Measurements from ENCODE around the gene NCKAP5.

DNA sequence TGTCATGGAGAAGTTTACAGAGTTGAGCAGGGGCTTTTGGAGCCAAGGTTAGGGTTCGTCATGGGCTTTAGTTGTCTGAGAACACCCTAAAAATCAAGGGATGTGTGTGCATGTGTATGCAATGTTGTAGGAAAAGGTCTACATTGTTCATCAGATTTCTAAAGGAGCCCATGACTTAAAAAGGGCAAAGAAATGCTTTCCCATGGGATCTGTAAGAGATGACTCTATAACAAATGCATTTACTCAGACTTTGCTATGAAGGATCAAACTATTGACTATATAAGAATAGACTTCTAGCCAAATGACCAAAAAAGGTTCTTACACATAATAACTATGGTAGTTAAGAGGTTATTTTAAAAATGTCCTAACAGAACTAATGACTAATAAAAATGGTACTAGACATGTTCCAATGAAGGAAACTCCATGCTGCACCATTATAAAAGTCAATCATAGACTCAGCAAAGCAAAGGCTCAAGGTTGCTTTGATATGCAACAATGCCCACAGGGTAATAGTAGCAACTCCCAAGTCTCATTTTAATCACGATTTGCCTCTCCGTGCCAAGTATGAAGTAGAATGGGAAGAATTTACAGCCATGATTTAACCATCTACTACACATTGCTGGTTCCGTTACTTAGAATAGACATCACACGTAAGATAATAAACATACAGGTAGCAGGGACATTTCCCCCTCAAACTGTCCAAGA, 158.5 kb downstream of the NCKAP5 start:
- TF ChIP-seq CREB1 (IDR thresholded peaks at IDR 0.05) (no peak), YY1 (IDR thresholded peaks at IDR 0.05; ENCODE audit: low read depth, low read length) (no peak), EZH2 (IDR thresholded peaks at IDR 0.05; ENCODE audit: low read depth, low read length, severe bottlenecking) (no peak), MAFK (IDR thresholded peaks at IDR 0.05; ENCODE audit: low read depth, low read length) (no peak), GABPA (IDR thresholded peaks at IDR 0.05; ENCODE audit: borderline replicate concordance, insufficient read depth, low read length) (no peak), SP4 (IDR thresholded peaks at IDR 0.05; ENCODE audit: low read length) (no peak)
- TF ChIP-seq, protein P1, sequence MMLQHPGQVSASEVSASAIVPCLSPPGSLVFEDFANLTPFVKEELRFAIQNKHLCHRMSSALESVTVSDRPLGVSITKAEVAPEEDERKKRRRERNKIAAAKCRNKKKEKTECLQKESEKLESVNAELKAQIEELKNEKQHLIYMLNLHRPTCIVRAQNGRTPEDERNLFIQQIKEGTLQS (IDR thresholded peaks at IDR 0.05; ENCODE audit: insufficient read depth, low read depth, low read length) = no peak
- TF ChIP-seq, protein P2, sequence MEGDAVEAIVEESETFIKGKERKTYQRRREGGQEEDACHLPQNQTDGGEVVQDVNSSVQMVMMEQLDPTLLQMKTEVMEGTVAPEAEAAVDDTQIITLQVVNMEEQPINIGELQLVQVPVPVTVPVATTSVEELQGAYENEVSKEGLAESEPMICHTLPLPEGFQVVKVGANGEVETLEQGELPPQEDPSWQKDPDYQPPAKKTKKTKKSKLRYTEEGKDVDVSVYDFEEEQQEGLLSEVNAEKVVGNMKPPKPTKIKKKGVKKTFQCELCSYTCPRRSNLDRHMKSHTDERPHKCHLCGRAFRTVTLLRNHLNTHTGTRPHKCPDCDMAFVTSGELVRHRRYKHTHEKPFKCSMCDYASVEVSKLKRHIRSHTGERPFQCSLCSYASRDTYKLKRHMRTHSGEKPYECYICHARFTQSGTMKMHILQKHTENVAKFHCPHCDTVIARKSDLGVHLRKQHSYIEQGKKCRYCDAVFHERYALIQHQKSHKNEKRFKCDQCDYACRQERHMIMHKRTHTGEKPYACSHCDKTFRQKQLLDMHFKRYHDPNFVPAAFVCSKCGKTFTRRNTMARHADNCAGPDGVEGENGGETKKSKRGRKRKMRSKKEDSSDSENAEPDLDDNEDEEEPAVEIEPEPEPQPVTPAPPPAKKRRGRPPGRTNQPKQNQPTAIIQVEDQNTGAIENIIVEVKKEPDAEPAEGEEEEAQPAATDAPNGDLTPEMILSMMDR (IDR thresholded peaks at IDR 0.05; ENCODE audit: control extremely low read depth in 1 of 3, insufficient read depth in 1 of 3, low read depth in 1 of 3, low read length in 3 of 3) = no peak
- TF ChIP-seq, protein P3, sequence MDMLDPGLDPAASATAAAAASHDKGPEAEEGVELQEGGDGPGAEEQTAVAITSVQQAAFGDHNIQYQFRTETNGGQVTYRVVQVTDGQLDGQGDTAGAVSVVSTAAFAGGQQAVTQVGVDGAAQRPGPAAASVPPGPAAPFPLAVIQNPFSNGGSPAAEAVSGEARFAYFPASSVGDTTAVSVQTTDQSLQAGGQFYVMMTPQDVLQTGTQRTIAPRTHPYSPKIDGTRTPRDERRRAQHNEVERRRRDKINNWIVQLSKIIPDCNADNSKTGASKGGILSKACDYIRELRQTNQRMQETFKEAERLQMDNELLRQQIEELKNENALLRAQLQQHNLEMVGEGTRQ (IDR thresholded peaks at IDR 0.05; ENCODE audit: low read length) = no peak
